Cortex of kidney (tissue), 1 donor: ENCODE measurements around the gene ULK1.

Experiments
- DNase-seq: peaks from one replicate; lab custom pipeline; 2025; lab: John Stamatoyannopoulos, UW

ULK1 gene

GRCh38 chr12:131908092-131909080 lies 14.0 kb downstream of the ULK1 start:
- no peak for DNase-seq

GRCh38 chr12:131909081-131909751 lies 14.8 kb downstream of the ULK1 start:
- no peak for DNase-seq

- DNase-seq, result no peak
Observed at GRCh38 chr12:131909752-131910219, 15.4 kb downstream of the ULK1 start.

- no peak for DNase-seq
Observed at GRCh38 chr12:131910302-131911027, 16.0 kb downstream of the ULK1 start.

- DNase-seq, result no peak
Observed at GRCh38 chr12:131911028-131911650, 16.7 kb downstream of the ULK1 start.

GRCh38 chr12:131911851-131912477 lies 17.5 kb downstream of the ULK1 start:
- DNase-seq, result no peak

GRCh38 chr12:131912518-131913274 lies 18.3 kb downstream of the ULK1 start:
- DNase-seq, result no peak

- DNase-seq, result no peak
Observed at GRCh38 chr12:131913666-131914065, 19.2 kb downstream of the ULK1 start.

GRCh38 chr12:131914179-131914702 lies 19.8 kb downstream of the ULK1 start:
- no peak for DNase-seq

GRCh38 chr12:131915000-131915689 lies 20.7 kb downstream of the ULK1 start:
- DNase-seq, result no peak

- DNase-seq, result no peak
Observed at GRCh38 chr12:131915823-131916222, 21.4 kb downstream of the ULK1 start.

- no peak for DNase-seq
Observed at GRCh38 chr12:131916306-131917138, 22.1 kb downstream of the ULK1 start.

- DNase-seq, result no peak
Observed at GRCh38 chr12:131917139-131917710, 22.8 kb downstream of the ULK1 start.

- no peak for DNase-seq
Observed at GRCh38 chr12:131917711-131918306, 23.4 kb downstream of the ULK1 start.

- no peak for DNase-seq
Observed at GRCh38 chr12:131918311-131919050, 24.1 kb downstream of the ULK1 start.

- DNase-seq, result no peak
Observed at GRCh38 chr12:131919051-131919347, 24.6 kb downstream of the ULK1 start.

GRCh38 chr12:131919366-131920156 lies 25.1 kb downstream of the ULK1 start:
- no peak for DNase-seq
